HUES48 (cell line): ENCODE results near the gene ARRDC3.
A peak's percentile ranks its signal among the peaks of the same experiment; 100 is the strongest.
"Not testable (repeated sequence)": the region's sequence is repeated elsewhere in the genome, so short reads cannot be mapped to it uniquely, and the experiment has no call there.

ENCODE experiments used
- H3K27ac ChIP-seq: one replicate; pipeline ENCODE4 v1.7.0; 2013; ENCODE audit warnings: low read depth, low read length, inconsistent platforms
- H3K27me3 ChIP-seq: 2 replicates; pipeline ENCODE4 v1.6.1; 2013; ENCODE audit warnings: mild to moderate bottlenecking, low read length; ENCODE audit not compliant: control insufficient read depth, insufficient read depth
- H3K36me3 ChIP-seq: 2 replicates; pipeline ENCODE4 v1.6.1; 2013; ENCODE audit warnings: low read length; ENCODE audit not compliant: control insufficient read depth, insufficient read depth
- H3K4me1 ChIP-seq: 2 replicates; pipeline ENCODE4 v1.6.1; 2013; ENCODE audit warnings: mild to moderate bottlenecking, low read length; ENCODE audit not compliant: control insufficient read depth, insufficient read depth
- H3K4me3 ChIP-seq: 2 replicates; pipeline ENCODE4 v1.5.1; 2013; ENCODE audit warnings: mild to moderate bottlenecking, low read depth, low read length
- H3K9ac ChIP-seq: 2 replicates; pipeline ENCODE4 v1.6.1; 2013; ENCODE audit warnings: mild to moderate bottlenecking, low read depth, low read length, moderate library complexity
- H3K9me3 ChIP-seq: 2 replicates; pipeline ENCODE4 v1.6.1; 2013; ENCODE audit warnings: low read length; ENCODE audit not compliant: control insufficient read depth, insufficient read depth

Gene ARRDC3

DNA sequence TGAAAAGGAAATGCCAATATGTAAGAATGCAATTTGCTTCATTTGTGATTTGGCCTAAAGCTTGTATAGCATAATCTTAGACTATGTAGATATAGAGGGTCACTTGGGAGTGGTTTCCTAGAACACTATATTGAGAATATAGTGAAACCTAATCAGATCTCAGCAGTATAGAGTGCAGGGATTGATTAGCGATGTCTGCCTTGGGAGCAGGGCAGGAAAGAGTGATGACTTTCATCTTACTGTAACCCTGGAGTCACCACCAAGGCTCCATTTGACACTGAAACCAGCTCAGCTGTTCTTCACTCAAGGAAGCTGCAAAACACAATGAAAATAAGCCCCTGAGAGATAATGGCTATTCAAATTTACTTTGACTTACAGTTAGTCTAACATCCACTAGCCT is 26.2 kb upstream of the ARRDC3 start:
- no peaks in the 10 kb centered on the region for H3K4me1 ChIP-seq
- no peaks in the 10 kb centered on the region for H3K9me3 ChIP-seq
- no peak overlapping the region for H3K4me3 ChIP-seq
- H3K27ac ChIP-seq, result no peak overlapping the region
- H3K27me3 ChIP-seq, result no peaks in the 10 kb centered on the region
- no peak overlapping the region for H3K9ac ChIP-seq
- H3K36me3 ChIP-seq, result no peaks in the 10 kb centered on the region

- Histone ChIP-seq H3K9ac (no peak overlapping the region), H3K36me3 (no peaks in the 10 kb centered on the region), H3K27me3 (no peaks in the 10 kb centered on the region), H3K4me3 (no peak overlapping the region), H3K4me1 (no peaks in the 10 kb centered on the region), H3K9me3 (no peaks in the 10 kb centered on the region), H3K27ac (no peak overlapping the region)
Observed at GRCh38 chr5:91408710-91409109, 25.6 kb upstream of the ARRDC3 start.

DNA sequence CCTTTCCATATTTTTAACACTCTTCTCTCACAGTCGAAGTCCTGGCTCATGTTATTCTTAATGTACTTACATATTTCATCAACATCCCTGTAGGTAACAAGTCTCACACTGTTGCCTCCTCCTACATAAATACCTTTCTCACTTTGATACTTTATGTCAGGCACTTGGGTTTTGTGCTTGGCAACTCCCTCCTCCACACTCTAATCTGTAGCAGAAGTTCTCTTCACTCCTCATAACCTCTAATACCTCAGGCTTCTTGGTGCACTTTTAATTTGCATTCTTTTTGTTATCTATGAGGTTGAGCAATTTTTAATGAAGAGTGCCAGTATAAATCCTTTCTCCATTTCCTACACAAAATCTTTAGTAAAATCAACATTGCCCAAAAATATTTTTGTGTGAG is 24.1 kb upstream of the ARRDC3 start:
- no peak overlapping the region for H3K9ac ChIP-seq
- no peaks in the 10 kb centered on the region for H3K4me1 ChIP-seq
- no peaks in the 10 kb centered on the region for H3K27me3 ChIP-seq
- H3K4me3 ChIP-seq, result no peak overlapping the region
- no peaks in the 10 kb centered on the region for H3K36me3 ChIP-seq
- no peaks in the 10 kb centered on the region for H3K9me3 ChIP-seq
- H3K27ac ChIP-seq, result no peak overlapping the region

DNA sequence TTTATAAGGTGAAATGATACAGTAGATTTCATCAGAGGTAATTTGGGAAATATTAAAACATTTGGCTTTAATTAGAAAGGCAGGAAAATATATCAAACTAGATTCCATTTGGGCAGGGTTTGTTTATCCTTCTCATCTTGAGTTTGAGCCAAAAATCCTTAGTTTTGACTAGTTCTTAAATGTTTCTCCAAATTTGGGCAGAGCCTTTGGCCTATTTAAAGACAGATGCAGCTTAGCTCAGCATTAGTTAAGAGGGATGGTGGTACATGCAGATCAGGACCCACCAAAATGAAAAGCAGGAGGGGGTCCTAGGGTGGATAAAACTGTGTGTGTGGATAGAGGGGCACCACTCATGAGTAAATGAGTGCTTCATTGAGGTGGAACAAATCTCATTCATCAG is 20.3 kb upstream of the ARRDC3 start:
- Histone ChIP-seq H3K9ac (no peak overlapping the region), H3K27me3 (no peaks in the 10 kb centered on the region), H3K9me3 (no peaks in the 10 kb centered on the region), H3K4me1 (peaks cover 10% of the 10 kb centered on the region), H3K4me3 (no peak overlapping the region), H3K27ac (no peak overlapping the region), H3K36me3 (no peaks in the 10 kb centered on the region)

DNA sequence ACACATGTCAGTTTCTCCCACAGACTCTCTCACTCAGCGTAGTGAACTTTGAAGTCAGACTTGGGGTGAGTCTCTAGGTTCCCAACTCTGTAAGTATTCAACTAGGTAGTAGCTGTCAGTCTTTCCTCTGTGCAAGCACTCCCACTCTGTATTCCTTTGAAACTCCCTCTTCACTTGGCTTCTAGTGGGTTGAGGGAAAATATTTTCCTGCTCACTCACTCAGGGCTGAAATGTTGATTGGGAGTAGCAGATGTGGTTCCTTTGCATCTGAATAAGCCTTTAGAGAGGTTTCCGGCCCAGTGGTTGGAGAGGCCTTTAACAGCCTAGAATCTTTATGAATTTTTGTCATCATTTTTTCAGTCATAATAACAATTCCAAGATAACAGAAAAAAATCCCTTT is 18.1 kb upstream of the ARRDC3 start:
- Histone ChIP-seq H3K27me3 (no peaks in the 10 kb centered on the region), H3K9ac (no peak overlapping the region), H3K9me3 (no peaks in the 10 kb centered on the region), H3K4me1 (peaks cover 10% of the 10 kb centered on the region), H3K27ac (peak overlapping the region; percentile 50), H3K36me3 (no peaks in the 10 kb centered on the region), H3K4me3 (no peak overlapping the region; the same call in 1 of the 2 replicates)

DNA sequence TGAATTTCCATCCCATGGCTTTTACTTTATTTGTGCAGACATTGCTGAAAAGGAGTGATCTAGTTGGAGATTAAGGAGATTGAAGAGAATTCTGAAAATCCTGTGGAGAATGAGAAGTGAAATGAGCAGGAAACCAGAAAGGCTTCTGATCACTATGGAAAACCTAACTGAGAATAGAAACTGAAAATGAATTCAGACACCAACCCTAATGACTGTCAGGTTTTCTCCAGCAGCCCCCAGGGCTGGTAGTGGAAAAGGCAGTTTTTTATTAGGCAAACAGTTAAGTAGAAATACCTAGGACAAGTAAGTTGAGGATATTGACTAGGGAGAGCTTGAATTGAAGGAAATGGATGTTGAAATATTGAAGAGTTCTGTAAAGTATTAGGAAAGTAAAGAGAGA is 14.7 kb upstream of the ARRDC3 start:
- Histone ChIP-seq H3K9ac (no peak overlapping the region), H3K9me3 (no peaks in the 10 kb centered on the region), H3K27ac (no peak overlapping the region), H3K36me3 (no peaks in the 10 kb centered on the region), H3K4me3 (no peak overlapping the region), H3K4me1 (peaks cover 10% of the 10 kb centered on the region), H3K27me3 (no peaks in the 10 kb centered on the region)

GRCh38 chr5:91390268-91390667 is 7.2 kb upstream of the ARRDC3 start:
- H3K4me3 ChIP-seq, result no peak overlapping the region
- no peak overlapping the region for H3K9ac ChIP-seq
- no peaks in the 10 kb centered on the region for H3K4me1 ChIP-seq
- H3K27ac ChIP-seq, result no peak overlapping the region
- H3K9me3 ChIP-seq, result no peaks in the 10 kb centered on the region
- H3K36me3 ChIP-seq, result no peaks in the 10 kb centered on the region
- no peaks in the 10 kb centered on the region for H3K27me3 ChIP-seq

DNA sequence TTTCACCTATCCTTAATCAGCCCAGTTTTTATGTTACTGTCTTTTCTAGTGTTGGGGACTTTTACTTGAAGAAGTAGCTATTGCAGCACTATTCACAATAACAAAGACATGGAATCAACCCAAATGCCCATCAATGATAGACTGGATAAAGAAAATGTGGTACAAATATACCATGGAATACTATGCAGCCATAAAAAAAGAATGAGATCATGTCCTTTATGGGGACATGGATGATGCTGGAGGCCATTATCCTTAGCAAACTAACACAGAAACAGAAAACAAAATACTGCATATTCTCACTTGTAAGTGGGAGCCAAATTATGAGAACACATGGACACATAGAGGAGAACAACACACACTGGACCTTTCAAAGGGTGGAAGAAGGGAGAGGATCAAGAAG is 6.4 kb upstream of the ARRDC3 start:
- H3K27ac ChIP-seq, H3K9me3 ChIP-seq, H3K9ac ChIP-seq, H3K27me3 ChIP-seq, H3K4me1 ChIP-seq, H3K36me3 ChIP-seq, H3K4me3 ChIP-seq: not testable (repeated sequence)

DNA sequence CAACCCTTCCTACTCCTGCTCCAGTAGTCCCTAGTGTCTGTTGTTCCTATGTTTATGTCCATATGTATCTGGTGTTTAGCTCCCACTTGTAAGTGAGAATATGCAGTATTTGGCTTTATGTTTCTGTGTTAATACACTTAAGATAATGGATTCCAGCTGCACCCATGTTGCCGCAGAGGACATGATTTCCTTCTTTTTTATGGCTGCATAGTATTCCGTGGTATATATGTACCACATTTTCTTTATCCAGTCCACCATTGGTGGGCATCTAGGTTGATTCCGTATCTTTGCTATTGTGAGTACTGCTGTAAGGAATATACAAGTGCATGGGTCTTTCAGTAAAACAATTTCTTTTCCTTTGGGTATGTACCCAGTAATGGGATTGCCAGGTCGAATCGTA is 5.2 kb upstream of the ARRDC3 start:
- Histone ChIP-seq H3K27me3 (no peaks in the 10 kb centered on the region), H3K4me1 (peaks cover 8% of the 10 kb centered on the region), H3K4me3 (no peak overlapping the region), H3K27ac (no peak overlapping the region), H3K36me3 (no peaks in the 10 kb centered on the region), H3K9ac (no peak overlapping the region), H3K9me3 (no peaks in the 10 kb centered on the region)

GRCh38 chr5:91386120-91386519 is 3.0 kb upstream of the ARRDC3 start:
- Histone ChIP-seq H3K27ac (no peak overlapping the region), H3K4me1 (peaks cover 8% of the 10 kb centered on the region)

GRCh38 chr5:91385596-91385995 is 2.5 kb upstream of the ARRDC3 start:
- not testable (repeated sequence) for H3K4me3 ChIP-seq, H3K36me3 ChIP-seq, H3K27me3 ChIP-seq, H3K27ac ChIP-seq, H3K9me3 ChIP-seq, H3K4me1 ChIP-seq, H3K9ac ChIP-seq

More at GRCh38 chr5:91386120-91386519, 3.0 kb upstream of the ARRDC3 start:
- H3K4me3 ChIP-seq, result no peak overlapping the region
- H3K9me3 ChIP-seq, result no peaks in the 10 kb centered on the region
- no peaks in the 10 kb centered on the region for H3K36me3 ChIP-seq
- H3K9ac ChIP-seq, result no peak overlapping the region
- H3K27me3 ChIP-seq, result no peaks in the 10 kb centered on the region
